Panc1 (cell line): ENCODE measurements around the gene SIGLEC1. TPM values are rescaled to one million over a fixed set of nuclear protein-coding genes. Genes with fewer than 3 reads are reported as not detected.

Experiments
- ATAC-seq: fragments of 200-7000 bp; cut with Tn5 transposase; 2 replicates; pipeline ENCODE4 v1.9.1; 2020; ENCODE audit warnings: mild to moderate bottlenecking, moderate library complexity
- BruUV-seq: library from RNA; stranded (reverse); fragments of 400-500 nt; replicated peaks from 2 replicates; lab custom pipeline; 2021; lab: Mats Ljungman, UMichigan
- CTCF ChIA-PET: fragments of 300-600 bp; sonication (Branson Sonifier 250); formaldehyde crosslinking; loops from one replicate; lab custom pipeline; 2022; ENCODE audit warnings: antibody characterized with exemption; lab: Charles Lee
- POLR2A ChIA-PET: fragments of 300-600 bp; sonication (Branson Sonifier 250); formaldehyde crosslinking; loops from one replicate; lab custom pipeline; 2022; ENCODE audit warnings: antibody characterized with exemption; lab: Charles Lee
- DNase-seq: peaks from one replicate; pipeline ENCODE4 v3.0.0-alpha.2; 2010; ENCODE audit warnings: low read depth, low spot score
- H3K27ac ChIP-seq: 2 replicates; pipeline ENCODE4 v1.5.1; 2011; ENCODE audit warnings: mild to moderate bottlenecking, low read length, inconsistent platforms
- H3K27me3 ChIP-seq: fragments of 200-500 bp; sonication (Bioruptor generic); 2 replicates; pipeline ENCODE4 v1.6.0; 2014; ENCODE audit warnings: low read length, inconsistent platforms; ENCODE audit not compliant: control insufficient read depth, insufficient read depth
- H3K36me3 ChIP-seq: fragments of 200-500 bp; sonication (Bioruptor generic); 2 replicates; pipeline ENCODE4 v1.5.1; 2014; ENCODE audit warnings: inconsistent platforms, mild to moderate bottlenecking, low read length, moderate library complexity; ENCODE audit not compliant: control insufficient read depth, insufficient read depth
- H3K4me1 ChIP-seq: 2 replicates; pipeline ENCODE4 v1.5.1; 2011; ENCODE audit warnings: inconsistent platforms, mild to moderate bottlenecking, low read length, moderate library complexity; ENCODE audit not compliant: control insufficient read depth, insufficient read depth
- H3K4me3 ChIP-seq, 2 experiments: 2 replicates each; pipeline ENCODE4 v1.5.1; 2011 to 2012; ENCODE audit warnings: low read depth in 2 of 2, low read length in 2 of 2, mild to moderate bottlenecking in 2 of 2, inconsistent platforms in 1 of 2, moderate library complexity in 1 of 2
- H3K9me3 ChIP-seq: fragments of 200-500 bp; sonication (Bioruptor generic); 2 replicates; pipeline ENCODE4 v1.5.1; 2014; ENCODE audit warnings: low read depth, mild to moderate bottlenecking, inconsistent platforms, low read length, moderate library complexity; ENCODE audit not compliant: control insufficient read depth, insufficient read depth
- CTCF ChIP-seq: fragments of 450-650 bp; IDR thresholded peaks from 2 replicates; pipeline ENCODE4 v1.5.1; 2017; ENCODE audit warnings: mild to moderate bottlenecking
- POLR2AphosphoS5 ChIP-seq: IDR thresholded peaks from 2 replicates; pipeline ENCODE4 v1.6.1; 2012; ENCODE audit warnings: mild to moderate bottlenecking, low read depth, low read length, moderate library complexity
- REST ChIP-seq, 2 experiments: IDR thresholded peaks; 2 replicates each; pipeline ENCODE4 v1.6.1; 2011 to 2012; ENCODE audit warnings: low read depth in 2 of 2, control low read depth in 1 of 2, low read length in 1 of 2, mild to moderate bottlenecking in 1 of 2, moderate library complexity in 1 of 2; ENCODE audit not compliant: insufficient read depth in 1 of 2
- SIN3A ChIP-seq: IDR thresholded peaks from 2 replicates; pipeline ENCODE4 v1.6.1; 2012; ENCODE audit warnings: low read depth, mild to moderate bottlenecking, low read length, moderate library complexity, borderline replicate concordance; ENCODE audit not compliant: insufficient read depth
- TCF7L2 ChIP-seq: IDR thresholded peaks from 2 replicates; pipeline ENCODE4 v1.6.1; 2011; ENCODE audit warnings: mild to moderate bottlenecking, low read depth, low read length, inconsistent platforms
- in situ Hi-C: cut with HindIII; loops from 2 replicates; pipeline ENCODE4 v1.10.0; 2016; ENCODE audit warnings: low sequenced_read_pairs, low pct_unique_long_range_greater_than_20kb
- intact Hi-C: fragments of 100-400 bp; cut with micrococcal nuclease; formaldehyde crosslinking; loops from one replicate; pipeline ENCODE4 v1.10.0; 2022; ENCODE audit not compliant: unreplicated experiment
- total RNA-seq: library from RNA; stranded (reverse); gene quantifications from one replicate; pipeline ENCODE4 v1.2.1, GENCODE V29; 2021; ENCODE audit not compliant: unreplicated experiment

Gene SIGLEC1
- total RNA-seq, 1 experiment from 2014 or later: 0.03 TPM

- intact Hi-C loops (no loop called here), in situ Hi-C loops (no loop called here)
- Histone ChIP-seq H3K27me3 (no peaks in the 10 kb centered on the region), H3K27ac (no peak overlapping the region), H3K4me3 (no peak overlapping the region), H3K36me3 (no peaks in the 10 kb centered on the region), H3K4me1 (no peaks in the 10 kb centered on the region), H3K9me3 (no peaks in the 10 kb centered on the region)
- no TSS peak for BruUV-seq
- ChIA-PET CTCF (no interaction called here), POLR2A (no interaction called here)
- ATAC-seq (no peak), DNase-seq (no peak)
- TF ChIP-seq CTCF: no peak
- TF ChIP-seq REST (IDR thresholded peaks at IDR 0.05; ENCODE audit: insufficient read depth in 1 of 2, low read depth in 2 of 2, low read length in 1 of 2): no peak
- TF ChIP-seq POLR2AphosphoS5: no peak
- no peak for TF ChIP-seq TCF7L2
- no peak for TF ChIP-seq SIN3A
Measured at GRCh38 chr20:3719046-3719445, 6.6 kb upstream of the SIGLEC1 start.

GRCh38 chr20:3716195-3716834 is 3.9 kb upstream of the SIGLEC1 start:
- TF ChIP-seq CTCF (peak; percentile 90), REST (IDR thresholded peaks at IDR 0.05; ENCODE audit: insufficient read depth in 1 of 2, low read depth in 2 of 2, low read length in 1 of 2) (no peak)
- in situ Hi-C loops: no loop called here
- POLR2A ChIA-PET: interaction anchor here (0.5 kb wide), 1 partner anchor 127 kb away, joined by 6 read pairs; no protein-coding TSS in a partner anchor
- intact Hi-C loops: no loop called here
- Histone ChIP-seq H3K9me3 (no peaks in the 10 kb centered on the region), H3K4me1 (no peaks in the 10 kb centered on the region), H3K27ac (no peak overlapping the region), H3K4me3 (no peak overlapping the region), H3K27me3 (no peaks in the 10 kb centered on the region), H3K36me3 (no peaks in the 10 kb centered on the region)
- CTCF ChIA-PET: interaction anchor here (0.5 to 1.5 kb wide), 10 partner anchors 9 to 284 kb away, joined by 3 to 10 read pairs (median 4); partner anchors contain the start of gene SPEF1
- ATAC-seq (peak; percentile 92), DNase-seq (no peak)
- no TSS peak for BruUV-seq
